Measurements from ENCODE around the gene DUXB. TPM values are rescaled to one million over a fixed set of nuclear protein-coding genes. Genes with fewer than 3 reads are reported as not detected.
A peak's percentile ranks its signal among the peaks of the same experiment; 100 is the strongest.

Gene DUXB
- total and polyA plus RNA-seq, 2 of the 13 experiments (the other 11 are each of a cell fraction or from before 2014, with no cell fraction given) = not detected

DNA sequence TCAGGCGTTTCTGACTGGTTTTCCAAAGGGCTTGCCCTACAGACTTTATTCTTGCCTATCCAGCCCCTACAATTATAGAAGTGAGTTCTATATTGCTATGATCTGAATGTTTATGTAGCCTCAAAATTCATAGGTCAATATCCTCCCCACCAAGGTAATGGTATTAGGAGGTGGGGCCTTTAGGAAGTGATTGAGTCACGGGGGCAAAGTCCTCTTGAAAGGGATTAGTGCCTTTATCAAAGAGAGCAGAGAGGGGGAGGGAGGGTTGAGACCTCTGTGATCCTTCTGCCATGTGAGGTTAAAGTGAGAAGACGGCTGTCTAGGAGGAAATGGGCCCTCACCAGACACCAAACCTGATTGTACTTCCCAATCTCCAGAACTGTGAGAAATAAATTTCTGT is 26.0 kb upstream of the DUXB start (continued):
- TF ChIP-seq KDM4B (CRISPR knock-in tag; IDR thresholded peaks at IDR 0.05) (no peak), MIER2 (CRISPR knock-in tag; IDR thresholded peaks at IDR 0.05) (no peak), PLRG1 (conservative IDR thresholded peaks at IDR 0.05) (no peak), TBP (CRISPR knock-in tag; IDR thresholded peaks at IDR 0.05) (no peak), DNMT3B (CRISPR knock-in tag; conservative IDR thresholded peaks at IDR 0.05) (no peak), ZNF3 (CRISPR knock-in tag; IDR thresholded peaks at IDR 0.05) (no peak), ZNF382 (CRISPR knock-in tag; IDR thresholded peaks at IDR 0.05; ENCODE audit: borderline replicate concordance) (no peak), ZNF225 (CRISPR knock-in tag; IDR thresholded peaks at IDR 0.05) (no peak), ATRX (CRISPR knock-in tag; IDR thresholded peaks at IDR 0.05; ENCODE audit: borderline replicate concordance) (no peak), MZF1 (CRISPR knock-in tag; IDR thresholded peaks at IDR 0.05; ENCODE audit: borderline replicate concordance) (no peak), ZNF562 (CRISPR knock-in tag; IDR thresholded peaks at IDR 0.05; ENCODE audit: borderline replicate concordance) (no peak), SNAI1 (CRISPR knock-in tag; IDR thresholded peaks at IDR 0.05; ENCODE audit: borderline replicate concordance) (no peak), NR2C2 (CRISPR knock-in tag; IDR thresholded peaks at IDR 0.05; ENCODE audit: borderline replicate concordance) (no peak), ZNF619 (CRISPR knock-in tag; IDR thresholded peaks at IDR 0.05) (no peak), KDM5A (IDR thresholded peaks at IDR 0.05; ENCODE audit: borderline replicate concordance, low read length) (no peak)
- TF ChIP-seq, protein P1, sequence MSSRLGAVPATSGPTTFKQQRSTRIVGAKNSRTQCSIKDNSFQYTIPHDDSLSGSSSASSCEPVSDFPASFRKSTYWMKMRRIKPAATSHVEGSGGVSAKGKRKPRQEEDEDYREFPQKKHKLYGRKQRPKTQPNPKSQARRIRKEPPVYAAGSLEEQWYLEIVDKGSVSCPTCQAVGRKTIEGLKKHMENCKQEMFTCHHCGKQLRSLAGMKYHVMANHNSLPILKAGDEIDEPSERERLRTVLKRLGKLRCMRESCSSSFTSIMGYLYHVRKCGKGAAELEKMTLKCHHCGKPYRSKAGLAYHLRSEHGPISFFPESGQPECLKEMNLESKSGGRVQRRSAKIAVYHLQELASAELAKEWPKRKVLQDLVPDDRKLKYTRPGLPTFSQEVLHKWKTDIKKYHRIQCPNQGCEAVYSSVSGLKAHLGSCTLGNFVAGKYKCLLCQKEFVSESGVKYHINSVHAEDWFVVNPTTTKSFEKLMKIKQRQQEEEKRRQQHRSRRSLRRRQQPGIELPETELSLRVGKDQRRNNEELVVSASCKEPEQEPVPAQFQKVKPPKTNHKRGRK (CRISPR knock-in tag; IDR thresholded peaks at IDR 0.05) = no peak
- TF ChIP-seq, protein P2, sequence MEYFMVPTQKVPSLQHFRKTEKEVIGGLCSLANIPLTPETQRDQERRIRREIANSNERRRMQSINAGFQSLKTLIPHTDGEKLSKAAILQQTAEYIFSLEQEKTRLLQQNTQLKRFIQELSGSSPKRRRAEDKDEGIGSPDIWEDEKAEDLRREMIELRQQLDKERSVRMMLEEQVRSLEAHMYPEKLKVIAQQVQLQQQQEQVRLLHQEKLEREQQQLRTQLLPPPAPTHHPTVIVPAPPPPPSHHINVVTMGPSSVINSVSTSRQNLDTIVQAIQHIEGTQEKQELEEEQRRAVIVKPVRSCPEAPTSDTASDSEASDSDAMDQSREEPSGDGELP (IDR thresholded peaks at IDR 0.05; ENCODE audit: borderline replicate concordance, low read depth) = 0 out of 2 replicates have a peak, but pooled peaks have one; percentile 16
- TF ChIP-seq, protein P3, sequence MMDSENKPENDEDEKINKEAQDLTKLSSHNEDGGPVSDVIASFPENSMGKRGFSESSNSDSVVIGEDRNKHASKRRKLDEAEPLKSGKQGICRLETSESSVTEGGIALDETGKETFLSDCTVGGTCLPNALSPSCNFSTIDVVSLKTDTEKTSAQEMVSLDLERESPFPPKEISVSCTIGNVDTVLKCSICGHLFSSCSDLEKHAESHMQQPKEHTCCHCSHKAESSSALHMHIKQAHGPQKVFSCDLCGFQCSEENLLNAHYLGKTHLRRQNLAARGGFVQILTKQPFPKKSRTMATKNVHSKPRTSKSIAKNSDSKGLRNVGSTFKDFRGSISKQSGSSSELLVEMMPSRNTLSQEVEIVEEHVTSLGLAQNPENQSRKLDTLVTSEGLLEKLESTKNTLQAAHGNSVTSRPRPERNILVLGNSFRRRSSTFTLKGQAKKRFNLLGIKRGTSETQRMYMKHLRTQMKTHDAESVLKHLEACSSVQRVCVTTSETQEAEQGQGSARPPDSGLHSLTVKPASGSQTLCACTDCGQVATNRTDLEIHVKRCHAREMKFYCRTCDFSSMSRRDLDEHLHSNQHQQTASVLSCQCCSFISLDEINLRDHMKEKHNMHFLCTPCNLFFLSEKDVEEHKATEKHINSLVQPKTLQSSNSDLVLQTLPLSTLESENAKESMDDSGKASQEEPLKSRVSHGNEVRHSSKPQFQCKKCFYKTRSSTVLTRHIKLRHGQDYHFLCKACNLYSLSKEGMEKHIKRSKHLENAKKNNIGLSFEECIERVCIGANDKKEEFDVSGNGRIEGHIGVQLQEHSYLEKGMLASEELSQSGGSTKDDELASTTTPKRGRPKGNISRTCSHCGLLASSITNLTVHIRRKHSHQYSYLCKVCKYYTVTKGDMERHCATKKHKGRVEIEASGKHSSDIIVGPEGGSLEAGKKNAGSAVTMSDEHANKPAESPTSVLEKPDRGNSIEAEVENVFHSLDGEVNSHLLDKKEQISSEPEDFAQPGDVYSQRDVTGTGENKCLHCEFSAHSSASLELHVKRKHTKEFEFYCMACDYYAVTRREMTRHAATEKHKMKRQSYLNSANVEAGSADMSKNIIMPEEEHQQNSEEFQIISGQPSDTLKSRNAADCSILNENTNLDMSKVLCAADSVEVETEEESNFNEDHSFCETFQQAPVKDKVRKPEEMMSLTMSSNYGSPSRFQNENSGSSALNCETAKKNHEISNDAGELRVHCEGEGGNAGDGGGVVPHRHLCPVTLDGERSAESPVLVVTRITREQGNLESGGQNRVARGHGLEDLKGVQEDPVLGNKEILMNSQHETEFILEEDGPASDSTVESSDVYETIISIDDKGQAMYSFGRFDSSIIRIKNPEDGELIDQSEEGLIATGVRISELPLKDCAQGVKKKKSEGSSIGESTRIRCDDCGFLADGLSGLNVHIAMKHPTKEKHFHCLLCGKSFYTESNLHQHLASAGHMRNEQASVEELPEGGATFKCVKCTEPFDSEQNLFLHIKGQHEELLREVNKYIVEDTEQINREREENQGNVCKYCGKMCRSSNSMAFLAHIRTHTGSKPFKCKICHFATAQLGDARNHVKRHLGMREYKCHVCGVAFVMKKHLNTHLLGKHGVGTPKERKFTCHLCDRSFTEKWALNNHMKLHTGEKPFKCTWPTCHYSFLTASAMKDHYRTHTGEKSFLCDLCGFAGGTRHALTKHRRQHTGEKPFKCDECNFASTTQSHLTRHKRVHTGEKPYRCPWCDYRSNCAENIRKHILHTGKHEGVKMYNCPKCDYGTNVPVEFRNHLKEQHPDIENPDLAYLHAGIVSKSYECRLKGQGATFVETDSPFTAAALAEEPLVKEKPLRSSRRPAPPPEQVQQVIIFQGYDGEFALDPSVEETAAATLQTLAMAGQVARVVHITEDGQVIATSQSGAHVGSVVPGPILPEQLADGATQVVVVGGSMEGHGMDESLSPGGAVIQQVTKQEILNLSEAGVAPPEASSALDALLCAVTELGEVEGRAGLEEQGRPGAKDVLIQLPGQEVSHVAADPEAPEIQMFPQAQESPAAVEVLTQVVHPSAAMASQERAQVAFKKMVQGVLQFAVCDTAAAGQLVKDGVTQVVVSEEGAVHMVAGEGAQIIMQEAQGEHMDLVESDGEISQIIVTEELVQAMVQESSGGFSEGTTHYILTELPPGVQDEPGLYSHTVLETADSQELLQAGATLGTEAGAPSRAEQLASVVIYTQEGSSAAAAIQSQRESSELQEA (CRISPR knock-in tag; IDR thresholded peaks at IDR 0.05; ENCODE audit: not compliant biosample characterization) = no peak
